Neural cell (in vitro differentiated cells): ENCODE results near the gene VMAC. TPM values are rescaled to one million over a fixed set of nuclear protein-coding genes. Genes with fewer than 3 reads are reported as not detected.

ENCODE experiments used
- H2AFZ ChIP-seq: fragments of 200-600, 300-800 bp; sonication (generic), shearing (Covaris generic); 2 replicates; pipeline ENCODE4 v1.6.0; 2014; ENCODE audit warnings: low read depth, mild to moderate bottlenecking, antibody characterized with exemption, low read length, moderate library complexity
- H3F3A ChIP-seq: fragments of 200-600 bp; shearing (Covaris generic); 2 replicates; pipeline ENCODE4 v1.6.1; 2016; ENCODE audit warnings: mild to moderate bottlenecking, moderate library complexity, mixed read lengths, antibody characterized with exemption, low read length; ENCODE audit not compliant: insufficient read depth, poor library complexity, severe bottlenecking
- H3K27ac ChIP-seq: fragments of 200-600, 300-800 bp; sonication (generic), shearing (Covaris generic); 2 replicates; pipeline ENCODE4 v1.5.1; 2014; ENCODE audit warnings: mild to moderate bottlenecking, low read length, moderate library complexity
- H3K27me3 ChIP-seq: fragments of 300-800, 200-600 bp; sonication (generic), shearing (Covaris generic); 2 replicates; pipeline ENCODE4 v1.6.0; 2014; ENCODE audit warnings: mild to moderate bottlenecking, low read depth, low read length, moderate library complexity; ENCODE audit not compliant: insufficient read depth
- H3K36me3 ChIP-seq: fragments of 300-800, 200-600 bp; sonication (generic), shearing (Covaris generic); 2 replicates; pipeline ENCODE4 v1.5.1; 2014; ENCODE audit warnings: mild to moderate bottlenecking, antibody characterized with exemption, low read length, moderate library complexity; ENCODE audit not compliant: insufficient read depth
- H3K4me2 ChIP-seq: fragments of 300-800, 200-600 bp; sonication (generic), shearing (Covaris generic); 2 replicates; pipeline ENCODE4 v1.6.0; 2014; ENCODE audit warnings: mild to moderate bottlenecking, low read length
- H3K4me3 ChIP-seq: fragments of 300-800, 200-600 bp; sonication (generic), shearing (Covaris generic); 2 replicates; pipeline ENCODE4 v1.5.1; 2014; ENCODE audit warnings: mild to moderate bottlenecking, low read length, moderate library complexity
- H3K79me2 ChIP-seq: fragments of 200-600 bp; shearing (Covaris generic); replicated peaks from 2 replicates; pipeline ENCODE4 v1.6.0; 2014; ENCODE audit warnings: mild to moderate bottlenecking, low read length, moderate library complexity; ENCODE audit not compliant: insufficient read depth
- H3K9ac ChIP-seq: fragments of 300-800, 200-600 bp; sonication (generic), shearing (Covaris generic); 2 replicates; pipeline ENCODE4 v1.6.1; 2016; ENCODE audit warnings: mild to moderate bottlenecking, low read length, mixed read lengths
- H3K9me2 ChIP-seq: fragments of 200-600 bp; shearing (Covaris generic); 2 replicates; pipeline ENCODE4 v1.6.1; 2016; ENCODE audit warnings: mild to moderate bottlenecking, low read length, mixed read lengths; ENCODE audit not compliant: insufficient read depth
- H3K9me3 ChIP-seq: fragments of 200-600, 300-800 bp; sonication (generic), shearing (Covaris generic); 2 replicates; pipeline ENCODE4 v1.6.1; 2016; ENCODE audit warnings: mild to moderate bottlenecking, mixed run types, low read length, moderate library complexity, mixed read lengths
- H4K20me1 ChIP-seq: fragments of 200-600 bp; shearing (Covaris generic); 2 replicates; pipeline ENCODE4 v1.6.1; 2016; ENCODE audit warnings: mild to moderate bottlenecking, mixed run types; ENCODE audit not compliant: insufficient read depth
- EP300 ChIP-seq: fragments of 450-650 bp; conservative IDR thresholded peaks from 2 replicates; pipeline ENCODE4 v1.6.1; 2014; ENCODE audit warnings: antibody characterized with exemption, mild to moderate bottlenecking, moderate library complexity; ENCODE audit not compliant: poor library complexity, severe bottlenecking
- EZH2 ChIP-seq: fragments of 200-600, 300-800 bp; shearing (Covaris generic), sonication (generic); IDR thresholded peaks from 2 replicates; pipeline ENCODE4 v1.6.1; 2014; ENCODE audit warnings: antibody characterized with exemption, low read length, borderline replicate concordance, mild to moderate bottlenecking; ENCODE audit not compliant: insufficient read depth, poor library complexity, severe bottlenecking
- MXI1 ChIP-seq: fragments of 450-650 bp; conservative IDR thresholded peaks from 2 replicates; pipeline ENCODE4 v1.6.1; 2014; ENCODE audit warnings: antibody characterized with exemption, mild to moderate bottlenecking; ENCODE audit not compliant: poor library complexity, severe bottlenecking
- POLR2AphosphoS5 ChIP-seq: IDR thresholded peaks from 2 replicates; pipeline ENCODE4 v1.6.1; 2012
- RAD21 ChIP-seq: fragments of 450-650 bp; conservative IDR thresholded peaks from 2 replicates; pipeline ENCODE4 v1.6.1; 2014; ENCODE audit warnings: antibody characterized with exemption, mild to moderate bottlenecking, moderate library complexity
- REST ChIP-seq: IDR thresholded peaks from 2 replicates; pipeline ENCODE4 v1.6.1; 2012; ENCODE audit warnings: borderline replicate concordance
- SMC3 ChIP-seq: fragments of 450-650 bp; conservative IDR thresholded peaks from 2 replicates; pipeline ENCODE4 v1.6.1; 2014; ENCODE audit warnings: antibody characterized with exemption, mild to moderate bottlenecking, moderate library complexity; ENCODE audit not compliant: poor library complexity
- TAF1 ChIP-seq: IDR thresholded peaks from 2 replicates; pipeline ENCODE4 v1.6.1; 2012; ENCODE audit warnings: low read depth
- polyA plus RNA-seq: library from polyadenylated mRNA; depleted of rRNA; stranded (reverse); fragments of >200 nt; gene quantifications from 2 replicates; pipeline ENCODE4 v1.2.3, GENCODE V29; 2014
- TF ChIP-seq, protein P1 (sequence below): fragments of 450-650 bp; IDR thresholded peaks from 2 replicates; pipeline ENCODE4 v1.5.1; 2014; ENCODE audit warnings: antibody characterized with exemption, mild to moderate bottlenecking, moderate library complexity; ENCODE audit not compliant: poor library complexity, severe bottlenecking

The VMAC gene
- polyA plus RNA-seq, 1 donor from 2014 or later: 6.0 TPM

DNA sequence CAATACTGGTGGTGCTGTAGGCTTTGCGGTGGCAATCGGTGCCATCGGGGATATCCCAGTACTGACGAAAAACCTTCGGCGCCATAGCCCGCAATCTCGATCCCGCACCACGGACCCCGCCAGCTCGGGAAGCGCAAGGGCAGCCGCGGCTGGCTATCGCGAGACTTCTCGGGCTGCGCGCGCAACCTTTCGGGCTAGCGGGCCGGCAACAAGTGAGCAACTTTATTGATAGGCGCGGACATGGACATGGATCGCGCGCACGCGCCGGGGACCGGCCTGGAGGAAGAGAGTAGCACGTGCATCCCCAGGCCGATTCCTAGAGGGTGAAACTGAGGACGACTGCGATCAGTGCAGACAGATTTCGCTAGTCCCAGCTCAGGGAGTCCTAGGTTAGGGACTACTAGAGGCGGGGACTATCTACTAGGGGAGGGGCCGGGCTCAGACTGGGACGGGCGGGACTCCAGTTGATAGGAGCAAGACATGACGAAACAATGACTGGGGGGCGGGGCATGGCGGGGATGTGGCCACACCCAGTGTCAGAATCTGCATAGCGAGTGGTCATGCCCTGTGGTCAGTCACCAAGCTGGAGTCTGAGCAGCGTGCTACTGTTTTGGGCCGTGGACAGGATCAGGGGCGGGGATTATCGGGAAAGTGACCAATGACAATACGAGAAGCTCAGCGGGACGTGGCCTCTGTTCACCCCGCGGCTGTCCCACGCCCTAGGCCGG, 884 bp upstream of the VMAC start, which contains the start of gene NDUFA11:
NDUFA11 (minus strand) TSS at position 167 of the 728 bp plus-strand sequence; CDS start at position 85, 82 bp downstream.
- H3K9me3 ChIP-seq: no peaks in the 10 kb centered on the region
- no peaks in the 10 kb centered on the region for H3K36me3 ChIP-seq
- H3K27me3 ChIP-seq: no peaks in the 10 kb centered on the region

GRCh38 chr19:5905114-5905778, 574 bp downstream of the VMAC start:
- no peak overlapping the region for H3K27ac ChIP-seq
- H3K4me2 ChIP-seq: peak overlapping the region; percentile 64
- H3K9me2 ChIP-seq: no peaks in the 10 kb centered on the region
- no peaks in the 10 kb centered on the region for H3K27me3 ChIP-seq
- no peaks in the 10 kb centered on the region for H3F3A ChIP-seq
- no peaks in the 10 kb centered on the region for H4K20me1 ChIP-seq
- TF ChIP-seq POLR2AphosphoS5 (no peak), MXI1 (peak; percentile 33), RAD21 (peak; percentile 9), EP300 (no peak)
- H3K4me3 ChIP-seq: peak overlapping the region; percentile 82
- H3K9me3 ChIP-seq: no peaks in the 10 kb centered on the region
- peaks cover 17% of the 10 kb centered on the region for H3K79me2 ChIP-seq
- peak overlapping the region; percentile 27 for H2AFZ ChIP-seq
- peak overlapping the region; percentile 60 for H3K9ac ChIP-seq
- H3K36me3 ChIP-seq: no peaks in the 10 kb centered on the region

More for the DNA sequence above, 884 bp upstream of the VMAC start, which contains the start of gene NDUFA11:
- Histone ChIP-seq H3K27ac (peak within 1 kb of the TSS; percentile 79), H3K4me2 (peak within 1 kb of the TSS; percentile 63), H2AFZ (peak within 1 kb of the TSS; percentile 70), H4K20me1 (no peaks in the 10 kb centered on the region), H3K9me2 (no peaks in the 10 kb centered on the region), H3K4me3 (peak within 1 kb of the TSS; percentile 82), H3K9ac (peak within 1 kb of the TSS; percentile 92), H3F3A (no peaks in the 10 kb centered on the region), H3K79me2 (peaks cover 22% of the 10 kb centered on the region)
- TF ChIP-seq TAF1 (peak; percentile 59), EZH2 (no peak), POLR2AphosphoS5 (peak; percentile 95), RAD21 (peak; percentile 52), EP300 (peak; percentile 68), SMC3 (peak; percentile 53), MXI1 (peak; percentile 97), REST (peak; percentile 44)
- TF ChIP-seq, protein P1, sequence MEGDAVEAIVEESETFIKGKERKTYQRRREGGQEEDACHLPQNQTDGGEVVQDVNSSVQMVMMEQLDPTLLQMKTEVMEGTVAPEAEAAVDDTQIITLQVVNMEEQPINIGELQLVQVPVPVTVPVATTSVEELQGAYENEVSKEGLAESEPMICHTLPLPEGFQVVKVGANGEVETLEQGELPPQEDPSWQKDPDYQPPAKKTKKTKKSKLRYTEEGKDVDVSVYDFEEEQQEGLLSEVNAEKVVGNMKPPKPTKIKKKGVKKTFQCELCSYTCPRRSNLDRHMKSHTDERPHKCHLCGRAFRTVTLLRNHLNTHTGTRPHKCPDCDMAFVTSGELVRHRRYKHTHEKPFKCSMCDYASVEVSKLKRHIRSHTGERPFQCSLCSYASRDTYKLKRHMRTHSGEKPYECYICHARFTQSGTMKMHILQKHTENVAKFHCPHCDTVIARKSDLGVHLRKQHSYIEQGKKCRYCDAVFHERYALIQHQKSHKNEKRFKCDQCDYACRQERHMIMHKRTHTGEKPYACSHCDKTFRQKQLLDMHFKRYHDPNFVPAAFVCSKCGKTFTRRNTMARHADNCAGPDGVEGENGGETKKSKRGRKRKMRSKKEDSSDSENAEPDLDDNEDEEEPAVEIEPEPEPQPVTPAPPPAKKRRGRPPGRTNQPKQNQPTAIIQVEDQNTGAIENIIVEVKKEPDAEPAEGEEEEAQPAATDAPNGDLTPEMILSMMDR: no peak
